ENCODE data around the gene ARID1B. TPM values are rescaled to one million over a fixed set of nuclear protein-coding genes. Genes with fewer than 3 reads are reported as not detected.

Gene ARID1B
- total RNA-seq, 2 donors from 2014 or later, result 69.0 to 85.4 TPM

DNA sequence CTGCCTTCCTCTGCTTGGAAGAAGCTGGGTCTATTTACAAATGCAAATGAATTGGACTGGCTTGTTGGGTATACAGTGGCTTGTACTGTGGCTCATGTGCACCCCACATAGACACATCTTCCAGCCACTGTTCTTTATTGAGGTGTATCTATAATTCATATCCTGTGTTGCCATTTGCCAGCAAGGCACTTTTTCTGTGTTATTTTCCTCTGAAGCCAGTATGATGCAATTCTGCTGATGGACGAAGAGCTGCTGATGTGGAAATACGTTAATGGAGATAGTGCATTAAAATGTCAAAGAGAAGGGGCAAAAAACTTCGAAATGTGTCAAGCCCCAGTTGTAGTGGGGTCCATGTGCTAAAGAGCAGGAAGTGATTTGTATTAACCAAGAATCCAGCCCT is 378.6 kb downstream of the ARID1B start:
- intact Hi-C loops (cut with DNase I, micrococcal nuclease), result no loop called here
- DNase-seq, result no peak
- no peak for ATAC-seq

DNA sequence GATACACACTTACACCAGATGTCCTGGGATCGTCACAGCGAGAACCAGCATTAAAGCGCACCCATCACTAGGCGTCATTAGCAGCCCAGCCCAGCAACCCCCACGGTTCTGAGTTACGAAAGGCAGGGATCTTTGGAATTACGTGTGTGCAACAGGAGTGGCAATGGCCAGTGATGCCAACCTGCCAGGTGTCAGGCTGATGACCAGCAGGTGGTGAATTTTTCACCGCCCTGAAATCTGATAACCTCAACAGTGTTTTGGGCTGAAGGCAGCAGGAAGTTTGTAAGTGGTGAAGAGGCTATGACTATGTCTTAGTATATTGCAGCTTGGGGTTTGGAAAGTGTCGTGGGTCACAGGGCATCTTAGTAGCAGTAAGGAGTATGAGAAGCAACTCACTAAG is 380.1 kb downstream of the ARID1B start:
- ATAC-seq, result no peak
- intact Hi-C loops (cut with DNase I, micrococcal nuclease), result no loop called here
- no peak for DNase-seq

- ATAC-seq (no peak), DNase-seq (no peak)
- intact Hi-C loops (cut with DNase I, micrococcal nuclease), result no loop called here
These were observed 381.3 kb downstream of the ARID1B start for GRCh38 chr6:157158456-157158855.

GRCh38 chr6:157158897-157159296 is 381.7 kb downstream of the ARID1B start:
- ATAC-seq (no peak), DNase-seq (no peak)
- intact Hi-C loops (cut with DNase I, micrococcal nuclease), result no loop called here

DNA sequence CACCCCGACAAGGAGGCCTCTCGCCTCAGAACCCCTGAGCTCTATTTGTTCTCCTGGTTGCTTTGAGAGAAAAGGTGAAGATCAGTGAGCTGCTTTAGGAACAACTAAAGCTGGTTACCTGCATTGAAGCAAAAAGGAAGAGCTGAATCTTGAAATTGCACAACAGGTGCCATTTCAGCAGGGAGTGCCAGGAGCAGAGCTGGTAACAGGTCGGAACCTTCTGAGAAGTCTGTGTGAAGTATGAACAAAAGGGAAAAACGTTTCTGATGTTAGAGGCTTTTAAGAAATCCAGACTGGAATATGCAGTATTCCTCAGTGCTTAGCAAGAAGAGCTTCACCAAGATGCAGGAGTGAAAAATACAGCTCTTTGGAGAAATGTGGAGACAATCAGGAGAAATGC is 382.2 kb downstream of the ARID1B start:
- DNase-seq (no peak), ATAC-seq (no peak)
- intact Hi-C loops (cut with DNase I, micrococcal nuclease), result no loop called here

GRCh38 chr6:157161912-157162311 is 384.7 kb downstream of the ARID1B start:
- DNase-seq (no peak), ATAC-seq (no peak)
- intact Hi-C loops (cut with DNase I, micrococcal nuclease), result no loop called here

DNA sequence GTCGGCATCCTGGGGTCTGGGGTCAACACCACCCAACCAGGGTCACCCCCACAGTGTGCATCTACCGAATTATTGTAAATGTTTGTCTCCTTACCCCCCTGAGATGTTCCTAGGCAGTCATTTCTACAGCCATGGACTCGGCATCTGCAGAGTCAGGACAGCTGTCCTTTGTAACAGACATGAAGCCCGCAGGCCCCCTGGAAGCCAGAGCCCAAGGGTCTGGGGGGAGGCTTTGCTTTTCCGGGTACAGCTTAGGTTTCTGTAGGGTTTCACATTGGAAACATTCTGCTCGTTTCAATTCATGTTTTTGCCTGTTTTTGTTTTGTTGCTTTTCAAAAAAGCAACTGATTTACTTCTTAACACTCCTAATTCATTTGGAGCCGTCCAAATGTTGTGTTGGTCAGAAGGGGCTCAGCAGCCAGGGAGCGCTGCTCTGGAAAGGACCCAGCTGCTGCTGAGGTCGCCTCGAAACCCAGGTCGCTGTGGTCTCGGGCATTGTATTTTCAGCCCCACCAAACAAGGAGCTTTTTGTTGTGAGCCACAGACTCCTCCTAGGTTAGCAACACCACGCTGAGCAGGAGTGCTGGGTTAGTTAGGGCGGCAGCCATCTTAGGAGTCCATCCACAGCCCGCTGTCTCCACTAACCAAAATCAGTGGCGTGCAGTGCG is 385.7 kb downstream of the ARID1B start:
- no peak for DNase-seq
- ATAC-seq, result no peak
- intact Hi-C loops (cut with DNase I, micrococcal nuclease), result no loop called here

DNA sequence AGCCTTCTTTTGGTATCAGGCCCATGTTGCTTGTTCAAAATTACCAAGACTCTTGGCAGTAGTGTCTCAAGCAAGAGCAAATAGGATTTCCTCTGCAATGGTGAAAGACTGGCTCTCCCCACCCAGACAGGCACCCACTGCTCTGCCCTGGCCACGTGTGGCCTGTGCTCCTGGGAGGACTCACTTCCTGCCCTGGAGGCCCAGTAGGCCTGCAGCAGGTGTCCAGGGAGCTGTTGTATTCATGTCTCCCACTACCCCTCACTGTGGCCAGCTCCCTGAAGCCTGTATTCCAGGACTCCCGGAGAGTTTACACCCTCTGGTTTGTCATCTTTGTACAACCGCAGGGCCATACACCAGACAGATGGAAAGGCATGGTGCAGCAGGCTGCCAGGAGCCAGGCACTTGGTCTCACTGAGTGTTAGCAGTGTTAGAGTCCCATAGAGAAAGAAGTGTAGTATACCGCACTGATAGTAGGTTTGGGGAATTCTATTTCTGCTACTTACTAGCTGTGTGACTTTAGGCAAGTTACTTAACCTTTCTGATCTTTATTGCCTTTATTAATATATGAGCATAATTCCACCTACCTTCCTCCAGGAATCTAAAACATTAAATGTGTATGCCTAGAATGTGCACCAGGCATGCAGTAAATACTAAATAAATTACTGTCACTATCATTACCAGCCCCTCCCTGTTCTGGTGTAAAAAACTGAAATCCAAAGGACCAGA is 386.4 kb downstream of the ARID1B start:
- intact Hi-C loops (cut with DNase I, micrococcal nuclease), result no loop called here
- DNase-seq, result no peak
- no peak for ATAC-seq

DNA sequence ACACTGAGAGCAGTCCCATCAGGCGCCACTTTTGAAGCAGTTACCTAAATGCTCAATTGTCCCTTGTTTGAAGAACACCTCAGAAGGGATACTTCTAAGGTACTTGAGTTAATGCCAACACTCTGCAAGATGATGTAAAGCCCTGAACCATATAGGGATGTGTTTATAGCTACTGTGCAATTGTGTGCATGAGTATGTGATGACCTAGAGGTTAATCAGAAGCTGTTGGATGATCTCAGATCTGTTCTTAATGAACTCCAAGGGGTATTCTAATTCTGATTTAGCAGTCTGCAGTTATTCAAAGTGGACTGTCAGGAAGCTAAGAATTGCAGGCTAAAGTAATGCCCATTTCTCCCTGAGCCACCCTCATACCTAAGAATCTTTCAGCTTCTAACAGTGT is 387.8 kb downstream of the ARID1B start:
- intact Hi-C loops (cut with DNase I, micrococcal nuclease), result no loop called here
- ATAC-seq, result no peak
- no peak for DNase-seq

GRCh38 chr6:157166784-157167183 is 389.6 kb downstream of the ARID1B start:
- ATAC-seq, result no peak
- intact Hi-C loops (cut with DNase I, micrococcal nuclease), result no loop called here
- DNase-seq, result no peak

- DNase-seq (no peak), ATAC-seq (no peak)
- intact Hi-C loops (cut with DNase I, micrococcal nuclease), result no loop called here
These were observed 390.7 kb downstream of the ARID1B start for GRCh38 chr6:157167837-157168236.

DNA sequence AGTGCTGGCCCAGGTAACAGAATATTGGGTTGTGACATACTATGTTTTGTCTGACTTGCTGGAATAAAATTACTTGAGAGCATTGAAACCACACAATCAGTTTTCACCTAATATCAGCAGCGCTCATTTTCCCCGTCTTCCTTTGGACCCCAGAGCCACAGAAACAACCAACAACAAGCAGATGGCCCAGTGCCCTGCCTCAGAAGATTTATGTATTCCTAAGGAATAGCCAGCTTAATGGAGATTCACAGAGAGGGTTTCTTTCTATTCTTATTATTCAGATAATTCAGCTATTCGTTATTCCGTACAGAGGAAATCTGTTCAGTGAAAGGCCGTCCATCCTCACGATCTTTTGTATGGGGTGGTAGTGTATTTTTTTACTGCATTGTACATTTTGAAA is 391.3 kb downstream of the ARID1B start:
- no peak for DNase-seq
- intact Hi-C loops (cut with DNase I, micrococcal nuclease), result no loop called here
- no peak for ATAC-seq

GRCh38 chr6:157169226-157169625 is 392.0 kb downstream of the ARID1B start:
- intact Hi-C loops (cut with DNase I, micrococcal nuclease), result no loop called here
- no peak for DNase-seq
- no peak for ATAC-seq

DNA sequence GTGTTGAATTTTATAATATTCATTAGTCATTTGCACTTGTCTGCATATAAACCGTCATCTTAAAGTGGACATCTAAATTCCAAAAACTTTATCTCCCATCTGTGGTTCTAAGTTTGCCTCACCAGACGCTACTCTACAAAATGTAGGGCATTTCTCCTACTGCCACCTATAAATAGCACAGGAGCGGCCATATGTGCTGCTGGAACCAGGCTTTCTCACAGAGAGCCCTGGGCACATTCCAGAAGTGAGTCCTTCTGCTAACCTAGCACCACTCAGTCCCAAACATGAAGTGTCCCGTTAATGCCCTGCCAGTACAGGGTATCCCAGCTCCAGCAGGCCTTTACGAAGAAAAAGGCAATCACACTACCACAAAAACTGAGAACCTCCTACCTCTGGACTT is 392.5 kb downstream of the ARID1B start:
- intact Hi-C loops (cut with DNase I, micrococcal nuclease), result no loop called here
- no peak for ATAC-seq

DNA sequence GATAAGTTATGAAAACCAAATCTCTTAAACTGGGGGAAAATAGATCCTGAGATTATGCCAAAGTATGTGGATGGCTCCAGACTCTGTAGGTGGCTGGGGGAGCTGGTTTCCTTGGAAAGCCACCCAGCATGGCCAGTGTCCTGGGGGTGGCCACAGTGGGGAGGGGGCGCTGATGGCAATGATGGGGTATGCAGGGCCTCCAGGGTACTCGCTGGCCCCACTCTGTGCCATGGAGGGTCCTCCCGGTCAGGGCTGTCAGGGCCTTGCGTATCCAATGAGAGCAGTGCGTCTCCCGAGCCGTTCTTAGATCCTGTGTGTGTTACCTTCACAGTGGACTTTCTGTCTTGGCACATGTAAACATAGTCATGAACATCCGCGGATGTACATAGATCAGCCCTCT is 393.4 kb downstream of the ARID1B start:
- DNase-seq (no peak), ATAC-seq (no peak)
- intact Hi-C loops (cut with DNase I, micrococcal nuclease), result no loop called here

More for the DNA sequence above, 392.5 kb downstream of the ARID1B start:
- DNase-seq, result no peak

GRCh38 chr6:157171801-157172200 is 394.6 kb downstream of the ARID1B start:
- no peak for ATAC-seq
- intact Hi-C loops (cut with DNase I, micrococcal nuclease), result no loop called here
- DNase-seq, result no peak

DNA sequence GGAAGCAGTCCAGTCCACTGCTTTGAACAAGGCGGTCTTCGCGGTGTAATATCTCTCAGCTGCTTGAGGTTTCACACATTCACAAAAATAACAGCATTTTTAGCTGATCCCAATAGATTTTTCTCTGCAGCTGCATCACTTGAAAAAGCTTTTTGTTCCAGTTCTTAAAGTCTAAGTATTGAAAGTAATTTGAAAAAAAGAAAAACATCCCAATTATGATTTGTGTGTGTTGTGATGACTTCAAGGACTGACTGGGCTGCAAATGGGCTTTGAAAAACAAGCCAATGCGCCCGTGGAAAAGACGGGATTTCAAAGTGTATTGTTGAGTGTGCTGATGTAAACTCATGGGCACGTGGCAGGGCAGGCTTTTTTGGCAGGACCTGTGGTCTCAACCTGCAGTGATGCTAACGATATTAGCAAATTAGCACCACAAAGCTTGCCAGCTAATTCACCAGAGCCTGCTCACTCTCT is 395.1 kb downstream of the ARID1B start:
- ATAC-seq, result no peak
- intact Hi-C loops (cut with DNase I, micrococcal nuclease), result no loop called here
- DNase-seq, result no peak

- intact Hi-C loops (cut with DNase I, micrococcal nuclease), result no loop called here
These were observed 395.8 kb downstream of the ARID1B start for GRCh38 chr6:157172830-157173536.

DNA sequence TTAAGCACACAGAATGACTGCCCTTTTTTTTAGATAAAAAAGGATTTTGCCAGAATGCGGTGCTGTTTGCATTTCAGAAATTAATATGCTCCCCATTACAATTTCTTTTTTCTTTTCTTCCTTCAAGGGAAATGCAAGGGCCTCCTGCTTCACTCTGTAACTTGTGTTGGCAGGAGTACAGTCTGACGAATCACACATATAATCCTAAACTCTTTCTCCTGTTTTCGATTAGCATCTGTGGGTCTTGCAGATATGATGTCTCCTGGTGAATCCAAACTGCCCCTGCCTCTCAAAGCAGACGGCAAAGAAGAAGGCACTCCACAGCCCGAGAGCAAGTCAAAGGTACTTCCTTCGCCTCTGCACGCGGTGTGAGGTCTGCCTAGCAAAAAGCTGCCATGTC is 396.6 kb downstream of the ARID1B start:
- no peak for DNase-seq
- no peak for ATAC-seq
- intact Hi-C loops (cut with DNase I, micrococcal nuclease), result no loop called here

More at GRCh38 chr6:157172830-157173536, 395.8 kb downstream of the ARID1B start:
- ATAC-seq (no peak), DNase-seq (no peak)

GRCh38 chr6:157174731-157175130 is 397.6 kb downstream of the ARID1B start:
- DNase-seq (no peak), ATAC-seq (no peak)
- intact Hi-C loops (cut with DNase I, micrococcal nuclease), result no loop called here
